ENCODE measurements around the gene TDRD10.

The TDRD10 gene

GRCh38 chr1:154557248-154557938, 55.4 kb downstream of the TDRD10 start:
- no peak for DNase-seq

GRCh38 chr1:154557939-154558719, 56.1 kb downstream of the TDRD10 start, which contains the start of gene UBE2Q1:
TSS of gene UBE2Q1 (minus strand) at chr1:154558662. CDS start at chr1:154558553, 109 bp downstream.
- DNase-seq = peak; percentile 27

- peak; percentile 100 for DNase-seq
Measured at GRCh38 chr1:154558720-154559465, 56.9 kb downstream of the TDRD10 start.

GRCh38 chr1:154559466-154560044, 57.5 kb downstream of the TDRD10 start:
- peak; percentile 81 for DNase-seq

GRCh38 chr1:154565876-154566275, 63.9 kb downstream of the TDRD10 start:
- DNase-seq = no peak

GRCh38 chr1:154567386-154568156, 65.6 kb downstream of the TDRD10 start, which contains the start of gene CHRNB2:
TSS of gene CHRNB2 (plus strand) at chr1:154567778. CDS start at chr1:154568045, 267 bp downstream.
- DNase-seq = peak; percentile 73

- DNase-seq = no peak
Measured at GRCh38 chr1:154568157-154568815, 66.3 kb downstream of the TDRD10 start.

GRCh38 chr1:154571244-154571963, 69.4 kb downstream of the TDRD10 start:
- no peak for DNase-seq

GRCh38 chr1:154571964-154572288, 69.9 kb downstream of the TDRD10 start:
- no peak for DNase-seq

- no peak for DNase-seq
Measured at GRCh38 chr1:154572468-154573167, 70.6 kb downstream of the TDRD10 start.

GRCh38 chr1:154573168-154573510, 71.1 kb downstream of the TDRD10 start:
- DNase-seq = no peak

- DNase-seq = no peak
Measured at GRCh38 chr1:154574716-154575115, 72.7 kb downstream of the TDRD10 start.

GRCh38 chr1:154575147-154575927, 73.3 kb downstream of the TDRD10 start:
- no peak for DNase-seq

GRCh38 chr1:154575951-154576566, 74.0 kb downstream of the TDRD10 start:
- DNase-seq = no peak

GRCh38 chr1:154577346-154578057, 75.5 kb downstream of the TDRD10 start:
- no peak for DNase-seq

GRCh38 chr1:154578058-154578418, 76.0 kb downstream of the TDRD10 start:
- no peak for DNase-seq

GRCh38 chr1:154579374-154579773, 77.4 kb downstream of the TDRD10 start:
- no peak for DNase-seq

- DNase-seq = no peak
Measured at GRCh38 chr1:154581766-154582165, 79.7 kb downstream of the TDRD10 start.

GRCh38 chr1:154582885-154583284, 80.9 kb downstream of the TDRD10 start:
- DNase-seq = no peak

All from activated naive CD4-positive, alpha-beta T cell treated with anti-CD3 and anti-CD28 coated beads, Interleukin-2, amount 50 U/mL, for 16 hours (primary cell).